Peyer's patch (tissue), 4 donors: ENCODE results near the gene SUV39H1.

Experiments
- POLR2A ChIP-seq, 2 donors: fragments of 450-650 bp; IDR thresholded peaks; one replicate each; pipeline ENCODE4 v1.5.1; 2017; ENCODE audit warnings: antibody characterized with exemption in 2 of 2, mild to moderate bottlenecking in 2 of 2, moderate library complexity in 2 of 2
- TF ChIP-seq, protein P1 (sequence below), 6 experiments: fragments of 450-650 bp in 4 of 6; fragments of 200-600 bp in 2 of 6; sonication (generic) in 1 of 6; IDR thresholded peaks; one replicate each; pipeline ENCODE4 v1.5.1; 2017 to 2019; ENCODE audit warnings: antibody characterized with exemption in 6 of 6, mild to moderate bottlenecking in 3 of 6, moderate library complexity in 1 of 6

DNA sequence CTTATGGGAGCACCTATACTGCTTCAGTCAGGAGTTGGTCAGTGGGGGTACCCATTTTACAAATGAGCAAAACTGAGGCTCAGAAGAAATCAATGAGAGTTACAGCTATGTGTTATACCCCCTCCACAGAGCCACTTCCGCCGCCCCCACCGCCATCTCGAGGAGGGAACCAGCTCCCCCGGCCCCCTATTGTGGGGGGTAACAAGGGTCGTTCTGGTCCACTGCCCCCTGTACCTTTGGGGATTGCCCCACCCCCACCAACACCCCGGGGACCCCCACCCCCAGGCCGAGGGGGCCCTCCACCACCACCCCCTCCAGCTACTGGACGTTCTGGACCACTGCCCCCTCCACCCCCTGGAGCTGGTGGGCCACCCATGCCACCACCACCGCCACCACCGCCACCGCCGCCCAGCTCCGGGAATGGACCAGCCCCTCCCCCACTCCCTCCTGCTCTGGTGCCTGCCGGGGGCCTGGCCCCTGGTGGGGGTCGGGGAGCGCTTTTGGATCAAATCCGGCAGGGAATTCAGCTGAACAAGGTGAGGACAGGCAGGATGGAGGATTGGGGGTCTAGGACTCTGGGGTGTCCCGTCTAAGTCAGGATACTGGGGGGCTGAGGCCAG, 7.9 kb upstream of the SUV39H1 start:
- TF ChIP-seq, protein P1, sequence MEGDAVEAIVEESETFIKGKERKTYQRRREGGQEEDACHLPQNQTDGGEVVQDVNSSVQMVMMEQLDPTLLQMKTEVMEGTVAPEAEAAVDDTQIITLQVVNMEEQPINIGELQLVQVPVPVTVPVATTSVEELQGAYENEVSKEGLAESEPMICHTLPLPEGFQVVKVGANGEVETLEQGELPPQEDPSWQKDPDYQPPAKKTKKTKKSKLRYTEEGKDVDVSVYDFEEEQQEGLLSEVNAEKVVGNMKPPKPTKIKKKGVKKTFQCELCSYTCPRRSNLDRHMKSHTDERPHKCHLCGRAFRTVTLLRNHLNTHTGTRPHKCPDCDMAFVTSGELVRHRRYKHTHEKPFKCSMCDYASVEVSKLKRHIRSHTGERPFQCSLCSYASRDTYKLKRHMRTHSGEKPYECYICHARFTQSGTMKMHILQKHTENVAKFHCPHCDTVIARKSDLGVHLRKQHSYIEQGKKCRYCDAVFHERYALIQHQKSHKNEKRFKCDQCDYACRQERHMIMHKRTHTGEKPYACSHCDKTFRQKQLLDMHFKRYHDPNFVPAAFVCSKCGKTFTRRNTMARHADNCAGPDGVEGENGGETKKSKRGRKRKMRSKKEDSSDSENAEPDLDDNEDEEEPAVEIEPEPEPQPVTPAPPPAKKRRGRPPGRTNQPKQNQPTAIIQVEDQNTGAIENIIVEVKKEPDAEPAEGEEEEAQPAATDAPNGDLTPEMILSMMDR (IDR thresholded peaks at IDR 0.05), result no peak
- no peak for TF ChIP-seq POLR2A (IDR thresholded peaks at IDR 0.05)
